ENCODE results near the gene ST3GAL3. TPM values are rescaled to one million over a fixed set of nuclear protein-coding genes. Genes with fewer than 3 reads are reported as not detected.

ST3GAL3 gene
- total RNA-seq, 1 donor from 2014 or later = 18.7 TPM

DNA sequence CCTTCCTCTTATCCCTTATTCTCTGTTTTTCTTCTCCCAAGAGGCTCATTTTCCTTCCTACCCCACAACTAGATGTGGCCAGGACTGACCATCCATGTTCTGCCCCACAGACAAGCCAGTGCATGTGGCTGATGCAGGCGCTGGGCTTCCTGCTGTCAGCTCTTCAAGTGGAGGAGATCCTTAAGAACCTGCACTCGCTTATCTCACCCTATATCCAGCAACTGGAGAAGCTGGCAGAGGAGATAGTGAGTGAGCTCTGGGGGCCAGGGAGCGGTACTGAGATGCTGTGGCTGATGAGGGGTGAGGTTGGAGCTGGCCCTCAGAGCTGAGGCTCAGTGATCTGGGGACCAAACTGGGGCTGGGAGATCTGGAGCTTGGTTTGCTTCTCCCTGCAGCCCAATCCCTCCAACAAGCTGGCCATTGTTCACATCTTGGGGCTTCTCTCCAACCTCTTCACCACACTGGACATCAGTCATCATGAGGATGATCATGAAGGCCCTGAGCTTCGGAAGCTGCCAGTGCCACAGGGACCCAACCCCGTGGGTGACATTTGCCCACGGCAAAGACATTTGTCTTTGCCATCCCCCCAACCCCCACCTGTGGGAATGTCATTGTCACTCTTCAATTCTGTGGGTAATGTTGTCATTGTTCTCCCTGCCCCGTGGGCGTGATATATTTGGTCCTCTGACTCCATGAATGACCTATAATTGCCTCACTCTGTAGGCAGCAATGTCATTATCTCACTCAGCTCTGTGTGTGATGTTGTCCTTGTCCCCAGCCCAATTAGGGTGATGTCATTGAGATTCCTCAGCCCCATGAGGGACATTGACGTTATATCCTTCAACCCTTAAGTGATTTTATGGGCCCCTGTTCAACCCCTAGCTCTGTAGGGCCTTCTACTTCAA, 251.3 kb downstream of the ST3GAL3 start:
- intact Hi-C loops (cut with DNase I) = no loop called here
- H3K27me3 ChIP-seq = no peaks in the 10 kb centered on the region
- no peak overlapping the region for H3K4me3 ChIP-seq
- DNase-seq (ENCODE audit: extremely low spot score in 2 of 2) = no peak
- peaks cover 0 to 42% of the 10 kb centered on the region in 2 donors for H3K36me3 ChIP-seq
- TF ChIP-seq CTCF (IDR thresholded peaks at IDR 0.05) (no peak), POLR2AphosphoS5 (IDR thresholded peaks at IDR 0.05; ENCODE audit: insufficient read depth in 1 of 2, low read depth in 1 of 2) (no peak), POLR2A (IDR thresholded peaks at IDR 0.05) (no peak)
- no peak overlapping the region for H3K27ac ChIP-seq
- H3K4me1 ChIP-seq = no peaks in the 10 kb centered on the region
- no peaks in the 10 kb centered on the region for H3K9me3 ChIP-seq

GRCh38 chr1:43960798-43961197, 253.5 kb downstream of the ST3GAL3 start:
- peaks cover 0 to 42% of the 10 kb centered on the region in 2 donors for H3K36me3 ChIP-seq
- intact Hi-C loops (cut with DNase I) = no loop called here
- no peak overlapping the region for H3K4me3 ChIP-seq
- DNase-seq (ENCODE audit: extremely low spot score in 2 of 2) = no peak
- no peaks in the 10 kb centered on the region for H3K4me1 ChIP-seq
- TF ChIP-seq POLR2A (IDR thresholded peaks at IDR 0.05) (no peak), POLR2AphosphoS5 (IDR thresholded peaks at IDR 0.05; ENCODE audit: insufficient read depth in 1 of 2, low read depth in 1 of 2) (no peak), CTCF (IDR thresholded peaks at IDR 0.05) (no peak)
- no peaks in the 10 kb centered on the region for H3K9me3 ChIP-seq
- no peaks in the 10 kb centered on the region for H3K27me3 ChIP-seq
- no peak overlapping the region for H3K27ac ChIP-seq

- no peaks in the 10 kb centered on the region for H3K4me1 ChIP-seq
- H3K27ac ChIP-seq = no peak overlapping the region
- no peaks in the 10 kb centered on the region for H3K27me3 ChIP-seq
- no peak for TF ChIP-seq POLR2A (IDR thresholded peaks at IDR 0.05)
- TF ChIP-seq CTCF (IDR thresholded peaks at IDR 0.05) = no peak
- no peak for TF ChIP-seq POLR2AphosphoS5 (IDR thresholded peaks at IDR 0.05; ENCODE audit: insufficient read depth in 1 of 2, low read depth in 1 of 2)
- intact Hi-C loops (cut with DNase I) = no loop called here
- no peaks in the 10 kb centered on the region for H3K9me3 ChIP-seq
- DNase-seq (ENCODE audit: extremely low spot score in 2 of 2) = no peak
- no peak overlapping the region for H3K4me3 ChIP-seq
- peaks cover 0 to 42% of the 10 kb centered on the region in 2 donors for H3K36me3 ChIP-seq
These were observed 254.4 kb downstream of the ST3GAL3 start for GRCh38 chr1:43961692-43962091.

DNA sequence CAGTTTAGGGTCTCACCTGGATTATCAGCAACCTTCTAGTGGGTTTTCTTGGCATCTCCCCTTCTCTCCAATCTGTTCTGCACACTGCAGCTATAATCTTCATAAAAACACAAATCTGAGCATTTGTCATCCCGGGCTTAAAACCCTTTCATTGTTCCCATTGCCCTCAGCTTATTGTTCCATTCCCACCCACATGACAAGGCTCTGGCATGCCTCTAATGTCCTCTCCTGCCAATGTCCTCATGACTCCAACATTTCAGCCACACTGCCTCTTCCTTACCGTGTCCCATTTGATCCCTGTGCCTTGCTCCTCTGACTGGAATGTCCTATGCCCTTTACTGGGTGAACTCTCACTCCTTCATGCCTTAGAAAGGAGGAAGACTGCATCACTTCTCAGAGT, 255.0 kb downstream of the ST3GAL3 start:
- intact Hi-C loops (cut with DNase I) = no loop called here
- H3K9me3 ChIP-seq = no peaks in the 10 kb centered on the region
- H3K36me3 ChIP-seq = peaks cover 0 to 36% of the 10 kb centered on the region in 2 donors
- DNase-seq (ENCODE audit: extremely low spot score in 2 of 2) = no peak
- no peak for TF ChIP-seq POLR2AphosphoS5 (IDR thresholded peaks at IDR 0.05; ENCODE audit: insufficient read depth in 1 of 2, low read depth in 1 of 2)
- TF ChIP-seq CTCF (IDR thresholded peaks at IDR 0.05) = no peak
- TF ChIP-seq POLR2A (IDR thresholded peaks at IDR 0.05) = no peak
- H3K4me1 ChIP-seq = no peaks in the 10 kb centered on the region
- no peak overlapping the region for H3K27ac ChIP-seq
- no peak overlapping the region for H3K4me3 ChIP-seq
- no peaks in the 10 kb centered on the region for H3K27me3 ChIP-seq

GRCh38 chr1:43963006-43963405, 255.7 kb downstream of the ST3GAL3 start:
- H3K36me3 ChIP-seq = peaks cover 0 to 29% of the 10 kb centered on the region in 2 donors

More at GRCh38 chr1:43963006-43963405, 255.7 kb downstream of the ST3GAL3 start:
- H3K27ac ChIP-seq = no peak overlapping the region
- no peak overlapping the region for H3K4me3 ChIP-seq
- DNase-seq (ENCODE audit: extremely low spot score in 2 of 2) = no peak
- TF ChIP-seq POLR2AphosphoS5 (IDR thresholded peaks at IDR 0.05; ENCODE audit: insufficient read depth in 1 of 2, low read depth in 1 of 2) = no peak
- no peak for TF ChIP-seq POLR2A (IDR thresholded peaks at IDR 0.05)
- TF ChIP-seq CTCF (IDR thresholded peaks at IDR 0.05) = no peak
- intact Hi-C loops (cut with DNase I) = no loop called here
- no peaks in the 10 kb centered on the region for H3K9me3 ChIP-seq
- no peaks in the 10 kb centered on the region for H3K4me1 ChIP-seq
- H3K27me3 ChIP-seq = no peaks in the 10 kb centered on the region

All from vagina (tissue), 2 donors.